ENCODE results near the gene MORC4. TPM values are rescaled to one million over a fixed set of nuclear protein-coding genes. Genes with fewer than 3 reads are reported as not detected.

The MORC4 gene
- polyA plus RNA-seq, 2 of the 4 experiments (the other 2 are of a cell fraction): 75.7 to 98.2 TPM

- ChIA-PET CTCF (interaction anchor here (0.6 to 4.4 kb wide), 30 partner anchors 9 to 1047 kb away, joined by 3 to 18 read pairs (median 3); partner anchors contain the start of gene NCBP2L), POLR2A (no interaction called here)
- FAIRE-seq (peak; percentile 97), ATAC-seq (peak; percentile 73 to 81; a peak in 5 of 6 replicates), DNase-seq (ENCODE audit: low read depth in 1 of 2, low spot score in 1 of 2) (peak; percentile 25 to 38)
- H3K9me3 ChIP-seq: no peaks in the 10 kb centered on the region
- no peak overlapping the region for H3K4me3 ChIP-seq
- peak overlapping the region in 1 of 2 experiments; percentile 25; a peak in 1 of 6 replicates for H3K27ac ChIP-seq
- TF ChIP-seq SMC3 (IDR thresholded peaks at IDR 0.05): peak; percentile 80
- no peak for TF ChIP-seq FOXS1 (CRISPR knock-in tag; IDR thresholded peaks at IDR 0.05)
- TF ChIP-seq CTCF (IDR thresholded peaks at IDR 0.05): peak; percentile 81
- TF ChIP-seq RAD21 (conservative IDR thresholded peaks at IDR 0.05 in 1 of 2, IDR thresholded peaks at IDR 0.05 in 1 of 2): peak; percentile 86 to 89
- 9% methylated on average over 2 of the region's 2 CpGs for WGBS (ENCODE audit: missing lambda C conversion rate)
- H3K4me1 ChIP-seq: no peaks in the 10 kb centered on the region
- H3K4me2 ChIP-seq: no peak overlapping the region
Measured at GRCh38 chrX:107025545-107025944, 25.5 kb upstream of the MORC4 start.

- Histone ChIP-seq H3K4me2 (no peak overlapping the region), H3K4me3 (no peak overlapping the region), H3K27ac (no peak overlapping the region), H3K4me1 (no peaks in the 10 kb centered on the region), H3K9me3 (no peaks in the 10 kb centered on the region)
- FAIRE-seq (no peak), ATAC-seq (no peak), DNase-seq (ENCODE audit: low read depth in 1 of 2, low spot score in 1 of 2) (no peak)
- 42% methylated on average over 1 of the region's 1 CpG for whole genome bisulfite sequencing (ENCODE audit: missing lambda C conversion rate)
- no peak for TF ChIP-seq JUNB (IDR thresholded peaks at IDR 0.05)
- TF ChIP-seq REST (IDR thresholded peaks at IDR 0.05): no peak
- no peak for TF ChIP-seq CBX8 (IDR thresholded peaks at IDR 0.05)
- TF ChIP-seq TP53 (CRISPR knock-in tag; IDR thresholded peaks at IDR 0.05): no peak
- CTCF ChIA-PET: interaction anchor here (0.8 to 2.0 kb wide), 2 partner anchors 9 to 11 kb away, joined by 3 to 11 read pairs; no protein-coding TSS in a partner anchor
- POLR2A ChIA-PET: no interaction called here
Measured at GRCh38 chrX:107014936-107015335, 14.9 kb upstream of the MORC4 start.

- POLR2A ChIA-PET: no interaction called here
- H3K4me1 ChIP-seq: no peaks in the 10 kb centered on the region
Measured at GRCh38 chrX:107008034-107008433, 8.0 kb upstream of the MORC4 start.

More at GRCh38 chrX:107008034-107008433, 8.0 kb upstream of the MORC4 start:
- DNase-seq (ENCODE audit: low read depth in 1 of 2, low spot score in 1 of 2) (no peak), FAIRE-seq (no peak), ATAC-seq (no peak)
- TF ChIP-seq GATA3 (IDR thresholded peaks at IDR 0.05; ENCODE audit: borderline replicate concordance) (no peak), NFE2L2 (conservative IDR thresholded peaks at IDR 0.05; ENCODE audit: low read length) (no peak), EHF (CRISPR knock-in tag; IDR thresholded peaks at IDR 0.05) (no peak), NR3C1 (IDR thresholded peaks at IDR 0.05) (no peak), ZFP36 (IDR thresholded peaks at IDR 0.05; ENCODE audit: borderline replicate concordance, partially characterized antibody) (no peak), MAX (IDR thresholded peaks at IDR 0.05) (no peak), HOXB13 (CRISPR knock-in tag; IDR thresholded peaks at IDR 0.05; ENCODE audit: low read depth) (no peak), EHMT2 (IDR thresholded peaks at IDR 0.05; ENCODE audit: low read depth) (no peak), JUN (IDR thresholded peaks at IDR 0.05) (no peak), TFCP2L1 (CRISPR knock-in tag; IDR thresholded peaks at IDR 0.05) (no peak), RNF2 (IDR thresholded peaks at IDR 0.05; ENCODE audit: borderline replicate concordance, low read depth) (no peak), POLR2AphosphoS2 (conservative IDR thresholded peaks at IDR 0.05; ENCODE audit: low read length) (no peak), ZSCAN20 (CRISPR knock-in tag; IDR thresholded peaks at IDR 0.05) (no peak), RARB (CRISPR knock-in tag; IDR thresholded peaks at IDR 0.05) (no peak), RAD21 (conservative IDR thresholded peaks at IDR 0.05 in 1 of 2, IDR thresholded peaks at IDR 0.05 in 1 of 2) (no peak), NPAS2 (CRISPR knock-in tag; IDR thresholded peaks at IDR 0.05; ENCODE audit: borderline replicate concordance) (no peak)
- 72% methylated on average over 4 of the region's 4 CpGs for WGBS (ENCODE audit: missing lambda C conversion rate)
- no peaks in the 10 kb centered on the region for H3K9me3 ChIP-seq
- CTCF ChIA-PET: interaction anchor here (0.9 to 1.8 kb wide), 2 partner anchors 9 to 114 kb away, joined by 3 to 7 read pairs; no protein-coding TSS in a partner anchor
- no peak overlapping the region for H3K4me2 ChIP-seq
- no peak overlapping the region for H3K4me3 ChIP-seq
- no peak overlapping the region for H3K27ac ChIP-seq
